ENCODE results near the gene CAMK1D.

- TF ChIP-seq, protein P1, sequence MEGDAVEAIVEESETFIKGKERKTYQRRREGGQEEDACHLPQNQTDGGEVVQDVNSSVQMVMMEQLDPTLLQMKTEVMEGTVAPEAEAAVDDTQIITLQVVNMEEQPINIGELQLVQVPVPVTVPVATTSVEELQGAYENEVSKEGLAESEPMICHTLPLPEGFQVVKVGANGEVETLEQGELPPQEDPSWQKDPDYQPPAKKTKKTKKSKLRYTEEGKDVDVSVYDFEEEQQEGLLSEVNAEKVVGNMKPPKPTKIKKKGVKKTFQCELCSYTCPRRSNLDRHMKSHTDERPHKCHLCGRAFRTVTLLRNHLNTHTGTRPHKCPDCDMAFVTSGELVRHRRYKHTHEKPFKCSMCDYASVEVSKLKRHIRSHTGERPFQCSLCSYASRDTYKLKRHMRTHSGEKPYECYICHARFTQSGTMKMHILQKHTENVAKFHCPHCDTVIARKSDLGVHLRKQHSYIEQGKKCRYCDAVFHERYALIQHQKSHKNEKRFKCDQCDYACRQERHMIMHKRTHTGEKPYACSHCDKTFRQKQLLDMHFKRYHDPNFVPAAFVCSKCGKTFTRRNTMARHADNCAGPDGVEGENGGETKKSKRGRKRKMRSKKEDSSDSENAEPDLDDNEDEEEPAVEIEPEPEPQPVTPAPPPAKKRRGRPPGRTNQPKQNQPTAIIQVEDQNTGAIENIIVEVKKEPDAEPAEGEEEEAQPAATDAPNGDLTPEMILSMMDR (conservative IDR thresholded peaks at IDR 0.05; ENCODE audit: low read length) = no peak
- no peak for TF ChIP-seq EZH2phosphoT487 (IDR thresholded peaks at IDR 0.05; ENCODE audit: borderline replicate concordance, low read depth, low read length)
Measured at GRCh38 chr10:12482587-12482986, 133.2 kb downstream of the CAMK1D start.

All from OCI-LY7 (cell line).